HCT116 (cell line): ENCODE results near the gene KCNJ4. TPM values are rescaled to one million over a fixed set of nuclear protein-coding genes. Genes with fewer than 3 reads are reported as not detected.

Experiments
- ATAC-seq: fragments of 200-7000 bp; cut with Tn5 transposase; 2 replicates; pipeline ENCODE4 v1.9.1; 2020; ENCODE audit warnings: mild to moderate bottlenecking, moderate library complexity
- BruUV-seq: library from RNA; stranded (reverse); fragments of 400-500 nt; replicated peaks from 2 replicates; lab custom pipeline; 2021; lab: Mats Ljungman, UMichigan
- CTCF ChIA-PET: fragments of 300-600 bp; sonication (Branson Sonifier 250); formaldehyde crosslinking; loops from one replicate; lab custom pipeline; 2021; ENCODE audit warnings: antibody characterized with exemption; lab: Charles Lee
- POLR2A ChIA-PET: fragments of 300-600, 350-600 bp; sonication (Branson Sonifier 250); formaldehyde crosslinking; loops from one replicate; lab custom pipeline; 2021; ENCODE audit warnings: antibody characterized with exemption; lab: Charles Lee
- RAD21 ChIA-PET, 2 experiments: fragments of 300-600 bp; sonication (Branson Sonifier 250); formaldehyde crosslinking; loops; one replicate each; lab custom pipeline; 2023; ENCODE audit warnings: low total read pairs in 2 of 2; ENCODE audit not compliant: uncharacterized antibody in 2 of 2, unreplicated experiment in 2 of 2, low non-redundant PET in 1 of 2; lab: Charles Lee
- DNase-seq: peaks from one replicate; pipeline ENCODE4 v3.0.0-alpha.2; 2010; ENCODE audit warnings: low read depth, low spot score
- H2AFZ ChIP-seq: fragments of 200-600 bp; shearing (Covaris generic), sonication (generic); 2 replicates; pipeline ENCODE4 v1.6.1; 2017; ENCODE audit warnings: low read depth, mixed run types, mixed read lengths, antibody characterized with exemption, low read length; ENCODE audit not compliant: poor library complexity, severe bottlenecking
- H3K27ac ChIP-seq: 2 replicates; pipeline ENCODE4 v1.5.1; 2012; ENCODE audit warnings: low read depth, low read length
- H3K27me3 ChIP-seq: fragments of 200-600 bp; sonication (generic); 2 replicates; pipeline ENCODE4 v1.6.1; 2016; ENCODE audit warnings: mixed run types, low read length, mixed read lengths; ENCODE audit not compliant: insufficient read depth
- H3K36me3 ChIP-seq, 2 experiments: fragments of 200-500 bp in 1 of 2; fragments of 200-600 bp in 1 of 2; sonication (Bioruptor generic) in 1 of 2; sonication (generic) in 1 of 2; 2 replicates each; pipeline versions ENCODE4 v1.5.1 to v1.6.1; 2014 to 2016; ENCODE audit warnings: low read length in 2 of 2, inconsistent platforms in 1 of 2, mixed read lengths in 1 of 2, mixed run types in 1 of 2; ENCODE audit not compliant: insufficient read depth in 2 of 2, control insufficient read depth in 1 of 2
- H3K4me1 ChIP-seq, 2 experiments: fragments of 200-600 bp in 1 of 2; sonication (generic) in 1 of 2; 2 replicates each; pipeline versions ENCODE4 v1.5.1 to v1.6.1; 2012 to 2017; ENCODE audit warnings: low read length in 2 of 2, inconsistent platforms in 1 of 2, mild to moderate bottlenecking in 1 of 2, mixed read lengths in 1 of 2, mixed run types in 1 of 2, moderate library complexity in 1 of 2; ENCODE audit not compliant: insufficient read depth in 2 of 2, control insufficient read depth in 1 of 2
- H3K4me2 ChIP-seq: fragments of 200-600 bp; sonication (generic); 2 replicates; pipeline ENCODE4 v1.6.1; 2017; ENCODE audit warnings: mixed run types, low read length, mixed read lengths
- H3K4me3 ChIP-seq, 2 experiments: fragments of 200-600 bp in 1 of 2; sonication (generic) in 1 of 2; replicated peaks in 1 of 2; 2 replicates each; pipeline ENCODE4 v1.5.1; 2011 to 2016; ENCODE audit warnings: low read length in 2 of 2, control low read depth in 1 of 2, low read depth in 1 of 2, mild to moderate bottlenecking in 1 of 2, mixed read lengths in 1 of 2, mixed run types in 1 of 2
- H3K79me2 ChIP-seq: fragments of 200-600 bp; sonication (generic); 2 replicates; pipeline ENCODE4 v1.6.1; 2017; ENCODE audit warnings: mild to moderate bottlenecking, mixed run types, low read length, moderate library complexity, mixed read lengths; ENCODE audit not compliant: insufficient read depth
- H3K9ac ChIP-seq: fragments of 200-600 bp; sonication (generic); 2 replicates; pipeline ENCODE4 v1.6.1; 2016; ENCODE audit warnings: low read length, mixed read lengths
- H3K9me2 ChIP-seq: fragments of 200-600 bp; sonication (generic), shearing (Covaris generic); 2 replicates; pipeline ENCODE4 v1.6.1; 2017; ENCODE audit warnings: mixed run types, mild to moderate bottlenecking, moderate library complexity; ENCODE audit not compliant: insufficient read depth
- H3K9me3 ChIP-seq, 2 experiments: fragments of 200-500 bp in 1 of 2; fragments of 200-600 bp in 1 of 2; sonication (Bioruptor generic) in 1 of 2; sonication (generic) in 1 of 2; 2 replicates each; pipeline ENCODE4 v1.6.1; 2014 to 2017; ENCODE audit warnings: low read length in 2 of 2, mixed read lengths in 2 of 2, inconsistent platforms in 1 of 2, low read depth in 1 of 2, mild to moderate bottlenecking in 1 of 2, mixed run types in 1 of 2, moderate library complexity in 1 of 2; ENCODE audit not compliant: control insufficient read depth in 1 of 2, insufficient read depth in 1 of 2
- H4K20me1 ChIP-seq: fragments of 200-600 bp; sonication (generic), shearing (Covaris generic); 2 replicates; pipeline ENCODE4 v1.6.1; 2017; ENCODE audit warnings: mixed run types, mild to moderate bottlenecking, moderate library complexity; ENCODE audit not compliant: insufficient read depth
- CBX3 ChIP-seq: IDR thresholded peaks from 2 replicates; pipeline ENCODE4 v1.6.1; 2012; ENCODE audit warnings: low read depth
- CEBPB ChIP-seq: IDR thresholded peaks from 2 replicates; pipeline ENCODE4 v1.6.1; 2012; ENCODE audit warnings: low read depth
- EZH2 ChIP-seq: fragments of 200-600 bp; sonication (generic); IDR thresholded peaks from 2 replicates; pipeline ENCODE4 v1.6.1; 2017; ENCODE audit warnings: antibody characterized with exemption, mixed run types
- FOSL1 ChIP-seq: IDR thresholded peaks from 2 replicates; pipeline ENCODE4 v1.6.1; 2012; ENCODE audit warnings: low read depth
- POLR2A ChIP-seq: IDR thresholded peaks from 2 replicates; pipeline ENCODE4 v1.7.0; 2011; ENCODE audit warnings: borderline replicate concordance; ENCODE audit not compliant: insufficient read depth, insufficient read length; ENCODE audit errors: extremely low read depth
- RAD21 ChIP-seq: IDR thresholded peaks from 2 replicates; pipeline ENCODE4 v1.6.1; 2012; ENCODE audit warnings: low read depth, mild to moderate bottlenecking
- SIN3A ChIP-seq: IDR thresholded peaks from 2 replicates; pipeline ENCODE4 v1.6.1; 2012; ENCODE audit warnings: low read depth
- ZNF274 ChIP-seq: fragments of 200-500 bp; sonication (Bioruptor generic); IDR thresholded peaks from 2 replicates; pipeline ENCODE4 v1.6.1; 2014; ENCODE audit warnings: mild to moderate bottlenecking, low read depth, low read length, inconsistent platforms
- intact Hi-C: fragments of 100-400 bp; cut with micrococcal nuclease; formaldehyde crosslinking; loops from 2 replicates; pipeline ENCODE4 v1.10.0; 2022
- total RNA-seq: library from RNA; stranded (reverse); gene quantifications from one replicate; pipeline ENCODE4 v1.2.1, GENCODE V29; 2021; ENCODE audit not compliant: unreplicated experiment
- TF ChIP-seq, protein P1 (sequence below): IDR thresholded peaks from 2 replicates; pipeline ENCODE4 v1.6.1; 2012
- TF ChIP-seq, protein P2 (sequence below): IDR thresholded peaks from 2 replicates; pipeline ENCODE4 v1.6.1; 2012
- TF ChIP-seq, protein P3 (sequence below), 3 experiments: fragments of 200-600 bp in 1 of 3; sonication (generic) in 1 of 3; IDR thresholded peaks in 2 of 3; conservative IDR thresholded peaks in 1 of 3; 2 replicates each; pipeline ENCODE4 v1.5.1; 2012 to 2017; ENCODE audit warnings: low read depth in 2 of 3, low read length in 2 of 3, antibody characterized with exemption in 1 of 3, borderline replicate concordance in 1 of 3, control low read depth in 1 of 3, mild to moderate bottlenecking in 1 of 3, mixed read lengths in 1 of 3, mixed run types in 1 of 3, moderate library complexity in 1 of 3; ENCODE audit not compliant: insufficient read depth in 1 of 3
- TF ChIP-seq, protein P4 (sequence below): IDR thresholded peaks from 2 replicates; pipeline ENCODE4 v1.6.1; 2012; ENCODE audit warnings: low read depth
- TF ChIP-seq, protein P5 (sequence below): IDR thresholded peaks from 2 replicates; pipeline ENCODE4 v1.6.1; 2011; ENCODE audit warnings: mild to moderate bottlenecking, low read length, moderate library complexity; ENCODE audit not compliant: insufficient replicate concordance; ENCODE audit errors: extremely low read depth

Gene KCNJ4
- total RNA-seq, 1 experiment from 2014 or later: not detected

DNA sequence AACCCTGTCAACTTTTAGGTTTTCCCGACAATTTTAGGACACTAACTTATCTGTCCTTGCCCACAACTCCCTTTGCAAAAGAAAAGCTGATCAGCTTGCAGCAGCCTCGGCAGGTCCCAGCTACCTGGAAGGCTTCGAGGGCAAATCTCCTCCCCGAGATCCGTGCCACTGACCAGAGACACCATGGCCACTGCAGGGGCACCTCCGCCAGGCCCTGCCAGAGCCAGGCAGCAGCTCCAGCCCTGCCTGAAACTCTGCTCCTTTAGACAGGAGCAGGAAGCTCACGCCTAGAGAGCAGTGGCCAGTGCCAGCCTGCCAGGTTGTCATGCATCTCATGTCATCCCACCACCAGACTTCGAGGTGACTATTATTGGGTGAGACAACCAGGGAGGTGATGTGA, 21.1 kb downstream of the KCNJ4 start:
- no TSS peak for BruUV-seq
- no peaks in the 10 kb centered on the region for H4K20me1 ChIP-seq
- H3K36me3 ChIP-seq: no peaks in the 10 kb centered on the region
- no peaks in the 10 kb centered on the region for H3K9me2 ChIP-seq
- intact Hi-C loops: no loop called here
- POLR2A ChIA-PET: no interaction called here
- ATAC-seq: no peak
- no peaks in the 10 kb centered on the region for H3K9me3 ChIP-seq
- TF ChIP-seq SIN3A (no peak), CEBPB (no peak), ZNF274 (no peak), CBX3 (no peak), FOSL1 (no peak), EZH2 (no peak), POLR2A (no peak), RAD21 (no peak)
- TF ChIP-seq, protein P1, sequence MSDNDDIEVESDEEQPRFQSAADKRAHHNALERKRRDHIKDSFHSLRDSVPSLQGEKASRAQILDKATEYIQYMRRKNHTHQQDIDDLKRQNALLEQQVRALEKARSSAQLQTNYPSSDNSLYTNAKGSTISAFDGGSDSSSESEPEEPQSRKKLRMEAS: no peak
- TF ChIP-seq, protein P2, sequence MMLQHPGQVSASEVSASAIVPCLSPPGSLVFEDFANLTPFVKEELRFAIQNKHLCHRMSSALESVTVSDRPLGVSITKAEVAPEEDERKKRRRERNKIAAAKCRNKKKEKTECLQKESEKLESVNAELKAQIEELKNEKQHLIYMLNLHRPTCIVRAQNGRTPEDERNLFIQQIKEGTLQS: no peak
- TF ChIP-seq, protein P3, sequence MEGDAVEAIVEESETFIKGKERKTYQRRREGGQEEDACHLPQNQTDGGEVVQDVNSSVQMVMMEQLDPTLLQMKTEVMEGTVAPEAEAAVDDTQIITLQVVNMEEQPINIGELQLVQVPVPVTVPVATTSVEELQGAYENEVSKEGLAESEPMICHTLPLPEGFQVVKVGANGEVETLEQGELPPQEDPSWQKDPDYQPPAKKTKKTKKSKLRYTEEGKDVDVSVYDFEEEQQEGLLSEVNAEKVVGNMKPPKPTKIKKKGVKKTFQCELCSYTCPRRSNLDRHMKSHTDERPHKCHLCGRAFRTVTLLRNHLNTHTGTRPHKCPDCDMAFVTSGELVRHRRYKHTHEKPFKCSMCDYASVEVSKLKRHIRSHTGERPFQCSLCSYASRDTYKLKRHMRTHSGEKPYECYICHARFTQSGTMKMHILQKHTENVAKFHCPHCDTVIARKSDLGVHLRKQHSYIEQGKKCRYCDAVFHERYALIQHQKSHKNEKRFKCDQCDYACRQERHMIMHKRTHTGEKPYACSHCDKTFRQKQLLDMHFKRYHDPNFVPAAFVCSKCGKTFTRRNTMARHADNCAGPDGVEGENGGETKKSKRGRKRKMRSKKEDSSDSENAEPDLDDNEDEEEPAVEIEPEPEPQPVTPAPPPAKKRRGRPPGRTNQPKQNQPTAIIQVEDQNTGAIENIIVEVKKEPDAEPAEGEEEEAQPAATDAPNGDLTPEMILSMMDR (IDR thresholded peaks at IDR 0.05 in 2 of 3, conservative IDR thresholded peaks at IDR 0.05 in 1 of 3; ENCODE audit: borderline replicate concordance in 1 of 3, insufficient read depth in 1 of 3, low read depth in 2 of 3, low read length in 2 of 3): no peak
- TF ChIP-seq, protein P4, sequence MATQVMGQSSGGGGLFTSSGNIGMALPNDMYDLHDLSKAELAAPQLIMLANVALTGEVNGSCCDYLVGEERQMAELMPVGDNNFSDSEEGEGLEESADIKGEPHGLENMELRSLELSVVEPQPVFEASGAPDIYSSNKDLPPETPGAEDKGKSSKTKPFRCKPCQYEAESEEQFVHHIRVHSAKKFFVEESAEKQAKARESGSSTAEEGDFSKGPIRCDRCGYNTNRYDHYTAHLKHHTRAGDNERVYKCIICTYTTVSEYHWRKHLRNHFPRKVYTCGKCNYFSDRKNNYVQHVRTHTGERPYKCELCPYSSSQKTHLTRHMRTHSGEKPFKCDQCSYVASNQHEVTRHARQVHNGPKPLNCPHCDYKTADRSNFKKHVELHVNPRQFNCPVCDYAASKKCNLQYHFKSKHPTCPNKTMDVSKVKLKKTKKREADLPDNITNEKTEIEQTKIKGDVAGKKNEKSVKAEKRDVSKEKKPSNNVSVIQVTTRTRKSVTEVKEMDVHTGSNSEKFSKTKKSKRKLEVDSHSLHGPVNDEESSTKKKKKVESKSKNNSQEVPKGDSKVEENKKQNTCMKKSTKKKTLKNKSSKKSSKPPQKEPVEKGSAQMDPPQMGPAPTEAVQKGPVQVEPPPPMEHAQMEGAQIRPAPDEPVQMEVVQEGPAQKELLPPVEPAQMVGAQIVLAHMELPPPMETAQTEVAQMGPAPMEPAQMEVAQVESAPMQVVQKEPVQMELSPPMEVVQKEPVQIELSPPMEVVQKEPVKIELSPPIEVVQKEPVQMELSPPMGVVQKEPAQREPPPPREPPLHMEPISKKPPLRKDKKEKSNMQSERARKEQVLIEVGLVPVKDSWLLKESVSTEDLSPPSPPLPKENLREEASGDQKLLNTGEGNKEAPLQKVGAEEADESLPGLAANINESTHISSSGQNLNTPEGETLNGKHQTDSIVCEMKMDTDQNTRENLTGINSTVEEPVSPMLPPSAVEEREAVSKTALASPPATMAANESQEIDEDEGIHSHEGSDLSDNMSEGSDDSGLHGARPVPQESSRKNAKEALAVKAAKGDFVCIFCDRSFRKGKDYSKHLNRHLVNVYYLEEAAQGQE: no peak
- TF ChIP-seq, protein P5, sequence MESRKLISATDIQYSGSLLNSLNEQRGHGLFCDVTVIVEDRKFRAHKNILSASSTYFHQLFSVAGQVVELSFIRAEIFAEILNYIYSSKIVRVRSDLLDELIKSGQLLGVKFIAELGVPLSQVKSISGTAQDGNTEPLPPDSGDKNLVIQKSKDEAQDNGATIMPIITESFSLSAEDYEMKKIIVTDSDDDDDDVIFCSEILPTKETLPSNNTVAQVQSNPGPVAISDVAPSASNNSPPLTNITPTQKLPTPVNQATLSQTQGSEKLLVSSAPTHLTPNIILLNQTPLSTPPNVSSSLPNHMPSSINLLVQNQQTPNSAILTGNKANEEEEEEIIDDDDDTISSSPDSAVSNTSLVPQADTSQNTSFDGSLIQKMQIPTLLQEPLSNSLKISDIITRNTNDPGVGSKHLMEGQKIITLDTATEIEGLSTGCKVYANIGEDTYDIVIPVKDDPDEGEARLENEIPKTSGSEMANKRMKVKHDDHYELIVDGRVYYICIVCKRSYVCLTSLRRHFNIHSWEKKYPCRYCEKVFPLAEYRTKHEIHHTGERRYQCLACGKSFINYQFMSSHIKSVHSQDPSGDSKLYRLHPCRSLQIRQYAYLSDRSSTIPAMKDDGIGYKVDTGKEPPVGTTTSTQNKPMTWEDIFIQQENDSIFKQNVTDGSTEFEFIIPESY: no peak
- peaks cover 0 to 9% of the 10 kb centered on the region in 2 experiments; a peak in 1 of 4 replicates for H3K4me1 ChIP-seq
- no peaks in the 10 kb centered on the region for H3K79me2 ChIP-seq
- no peak overlapping the region for H3K4me2 ChIP-seq
- CTCF ChIA-PET: interaction anchor here (1.2 kb wide), 1 partner anchor 21 kb away, joined by 4 read pairs; no protein-coding TSS in a partner anchor
- RAD21 ChIA-PET: no interaction called here
- DNase-seq: no peak
- H2AFZ ChIP-seq: no peak overlapping the region
- no peak overlapping the region for H3K27ac ChIP-seq
- H3K27me3 ChIP-seq: no peaks in the 10 kb centered on the region
- H3K9ac ChIP-seq: no peak overlapping the region
- no peak overlapping the region for H3K4me3 ChIP-seq
